Left cardiac atrium (tissue), 4 donors: ENCODE measurements around the gene ANK3. TPM values are rescaled to one million over a fixed set of nuclear protein-coding genes. Genes with fewer than 3 reads are reported as not detected.
"Not testable (repeated sequence)": the region's sequence is repeated elsewhere in the genome, so short reads cannot be mapped to it uniquely, and the experiment has no call there.

Experiments used
- ATAC-seq, 2 donors: fragments of 200-7000 bp; cut with Tn5 transposase; one replicate each; pipeline ENCODE4 v1.9.1; 2020; ENCODE audit warnings: mild to moderate bottlenecking in 2 of 2, moderate library complexity in 2 of 2
- DNase-seq: peaks from one replicate; pipeline ENCODE4 v3.0.0-alpha.2; 2020
- intact Hi-C, 2 donors: fragments of 100-400 bp; cut with DNase I; formaldehyde crosslinking; loops; one replicate each; pipeline versions ENCODE4 v1.14.1 to v1.15.1; 2022 to 2023
- total RNA-seq, 2 donors: library from RNA; stranded (reverse); fragmentation: NEBNext Ultra II Directional; extraction: Animal tissue kit (Norgen Biotek cat#: 25700); gene quantifications; one replicate each; pipeline ENCODE4 v1.2.1, GENCODE V29; 2021
- donor health status: DM: no; HTN: yes; CAD: no.
- donor health status: DM: no; HTN: yes; CAD: no; lungs with severe emphysema.
- donor health status: DM: yes; HTN: yes; CAD: no.
- donor health status: Dilated cardiomyopathy.

ANK3 gene
- total RNA-seq, 2 donors from 2014 or later: 142 to 199 TPM

GRCh38 chr10:60043561-60044241, 346.0 kb downstream of the ANK3 start:
- intact Hi-C loops: no loop called here
- ATAC-seq: no peak
- no peak for DNase-seq

GRCh38 chr10:60042914-60043313, 346.8 kb downstream of the ANK3 start:
- intact Hi-C loops: no loop called here
- ATAC-seq (no peak), DNase-seq (no peak)

- intact Hi-C loops: no loop called here
- DNase-seq (no peak), ATAC-seq (no peak)
Measured at GRCh38 chr10:60042262-60042661, 347.4 kb downstream of the ANK3 start.

GRCh38 chr10:60041489-60042133, 348.1 kb downstream of the ANK3 start:
- no peak for DNase-seq
- no peak for ATAC-seq
- intact Hi-C loops: no loop called here

- intact Hi-C loops: no loop called here
- no peak for DNase-seq
Measured at GRCh38 chr10:60040014-60040662, 349.5 kb downstream of the ANK3 start.

GRCh38 chr10:60035984-60036383, 353.7 kb downstream of the ANK3 start:
- no peak for DNase-seq
- ATAC-seq: no peak
- intact Hi-C loops: loop anchor here in 1 of 2 donors (10.0 kb wide), 3 partner anchors 171 to 1081 kb away; no protein-coding TSS in a partner anchor

More at GRCh38 chr10:60040014-60040662, 349.5 kb downstream of the ANK3 start:
- ATAC-seq: no peak

- not testable (repeated sequence) for DNase-seq, ATAC-seq
- intact Hi-C loops: loop anchor here in 1 of 2 donors (10.0 kb wide), 3 partner anchors 171 to 1081 kb away; no protein-coding TSS in a partner anchor
Measured at GRCh38 chr10:60035375-60035774, 354.3 kb downstream of the ANK3 start.

GRCh38 chr10:60032723-60033122, 357.0 kb downstream of the ANK3 start:
- peak; percentile 91 to 92 for ATAC-seq
- DNase-seq: peak; percentile 28

GRCh38 chr10:60031664-60032063, 358.0 kb downstream of the ANK3 start:
- intact Hi-C loops: loop anchor here in 1 of 2 donors (10.0 kb wide), 3 partner anchors 167 to 1077 kb away; no protein-coding TSS in a partner anchor
- ATAC-seq: peak; percentile 20 to 53
- DNase-seq: no peak

More at GRCh38 chr10:60032723-60033122, 357.0 kb downstream of the ANK3 start:
- intact Hi-C loops: loop anchor here in 1 of 2 donors (10.0 kb wide), 3 partner anchors 168 to 1078 kb away; no protein-coding TSS in a partner anchor

- ATAC-seq: no peak
- intact Hi-C loops: loop anchor here in 1 of 2 donors (10.0 kb wide), 3 partner anchors 166 to 1076 kb away; no protein-coding TSS in a partner anchor
- no peak for DNase-seq
Measured at GRCh38 chr10:60031183-60031582, 358.5 kb downstream of the ANK3 start.

GRCh38 chr10:60029475-60029874, 360.2 kb downstream of the ANK3 start:
- intact Hi-C loops: no loop called here
- DNase-seq (no peak), ATAC-seq (no peak)

GRCh38 chr10:60028081-60028480, 361.6 kb downstream of the ANK3 start:
- intact Hi-C loops: no loop called here
- DNase-seq: no peak

GRCh38 chr10:60025279-60025678, 364.4 kb downstream of the ANK3 start:
- ATAC-seq: no peak
- intact Hi-C loops: no loop called here
- DNase-seq: no peak

More at GRCh38 chr10:60028081-60028480, 361.6 kb downstream of the ANK3 start:
- ATAC-seq: no peak

GRCh38 chr10:60024506-60024905, 365.2 kb downstream of the ANK3 start:
- intact Hi-C loops: no loop called here
- ATAC-seq (no peak), DNase-seq (no peak)

GRCh38 chr10:60023155-60023877, 366.4 kb downstream of the ANK3 start:
- intact Hi-C loops: no loop called here

GRCh38 chr10:60021361-60021760, 368.3 kb downstream of the ANK3 start:
- intact Hi-C loops: no loop called here
- DNase-seq (no peak), ATAC-seq (no peak)

More at GRCh38 chr10:60023155-60023877, 366.4 kb downstream of the ANK3 start:
- ATAC-seq (peak in 1 of 2 donors; percentile 27), DNase-seq (no peak)

GRCh38 chr10:60016794-60017193, 372.9 kb downstream of the ANK3 start:
- no peak for ATAC-seq
- intact Hi-C loops: no loop called here

GRCh38 chr10:60009710-60010383, 379.8 kb downstream of the ANK3 start:
- DNase-seq (no peak), ATAC-seq (no peak)
- intact Hi-C loops: no loop called here

More at GRCh38 chr10:60016794-60017193, 372.9 kb downstream of the ANK3 start:
- DNase-seq: no peak
